Panc1 (cell line): Measurements from ENCODE around the gene CMTM4. TPM values are rescaled to one million over a fixed set of nuclear protein-coding genes. Genes with fewer than 3 reads are reported as not detected.

Source experiments
- ATAC-seq: fragments of 200-7000 bp; cut with Tn5 transposase; 2 replicates; pipeline ENCODE4 v1.9.1; 2020; ENCODE audit warnings: mild to moderate bottlenecking, moderate library complexity
- BruUV-seq: library from RNA; stranded (reverse); fragments of 400-500 nt; replicated peaks from 2 replicates; lab custom pipeline; 2021; lab: Mats Ljungman, UMichigan
- CTCF ChIA-PET: fragments of 300-600 bp; sonication (Branson Sonifier 250); formaldehyde crosslinking; loops from one replicate; lab custom pipeline; 2022; ENCODE audit warnings: antibody characterized with exemption; lab: Charles Lee
- POLR2A ChIA-PET: fragments of 300-600 bp; sonication (Branson Sonifier 250); formaldehyde crosslinking; loops from one replicate; lab custom pipeline; 2022; ENCODE audit warnings: antibody characterized with exemption; lab: Charles Lee
- DNase-seq: peaks from one replicate; pipeline ENCODE4 v3.0.0-alpha.2; 2010; ENCODE audit warnings: low read depth, low spot score
- H3K27ac ChIP-seq: 2 replicates; pipeline ENCODE4 v1.5.1; 2011; ENCODE audit warnings: mild to moderate bottlenecking, low read length, inconsistent platforms
- H3K27me3 ChIP-seq: fragments of 200-500 bp; sonication (Bioruptor generic); 2 replicates; pipeline ENCODE4 v1.6.0; 2014; ENCODE audit warnings: low read length, inconsistent platforms; ENCODE audit not compliant: control insufficient read depth, insufficient read depth
- H3K36me3 ChIP-seq: fragments of 200-500 bp; sonication (Bioruptor generic); 2 replicates; pipeline ENCODE4 v1.5.1; 2014; ENCODE audit warnings: inconsistent platforms, mild to moderate bottlenecking, low read length, moderate library complexity; ENCODE audit not compliant: control insufficient read depth, insufficient read depth
- H3K4me1 ChIP-seq: 2 replicates; pipeline ENCODE4 v1.5.1; 2011; ENCODE audit warnings: inconsistent platforms, mild to moderate bottlenecking, low read length, moderate library complexity; ENCODE audit not compliant: control insufficient read depth, insufficient read depth
- H3K4me3 ChIP-seq, 2 experiments: 2 replicates each; pipeline ENCODE4 v1.5.1; 2011 to 2012; ENCODE audit warnings: low read depth in 2 of 2, low read length in 2 of 2, mild to moderate bottlenecking in 2 of 2, inconsistent platforms in 1 of 2, moderate library complexity in 1 of 2
- H3K9me3 ChIP-seq: fragments of 200-500 bp; sonication (Bioruptor generic); 2 replicates; pipeline ENCODE4 v1.5.1; 2014; ENCODE audit warnings: low read depth, mild to moderate bottlenecking, inconsistent platforms, low read length, moderate library complexity; ENCODE audit not compliant: control insufficient read depth, insufficient read depth
- POLR2AphosphoS5 ChIP-seq: IDR thresholded peaks from 2 replicates; pipeline ENCODE4 v1.6.1; 2012; ENCODE audit warnings: mild to moderate bottlenecking, low read depth, low read length, moderate library complexity
- SIN3A ChIP-seq: IDR thresholded peaks from 2 replicates; pipeline ENCODE4 v1.6.1; 2012; ENCODE audit warnings: low read depth, mild to moderate bottlenecking, low read length, moderate library complexity, borderline replicate concordance; ENCODE audit not compliant: insufficient read depth
- TCF7L2 ChIP-seq: IDR thresholded peaks from 2 replicates; pipeline ENCODE4 v1.6.1; 2011; ENCODE audit warnings: mild to moderate bottlenecking, low read depth, low read length, inconsistent platforms
- in situ Hi-C: cut with HindIII; loops from 2 replicates; pipeline ENCODE4 v1.10.0; 2016; ENCODE audit warnings: low sequenced_read_pairs, low pct_unique_long_range_greater_than_20kb
- intact Hi-C: fragments of 100-400 bp; cut with micrococcal nuclease; formaldehyde crosslinking; loops from one replicate; pipeline ENCODE4 v1.10.0; 2022; ENCODE audit not compliant: unreplicated experiment
- total RNA-seq: library from RNA; stranded (reverse); gene quantifications from one replicate; pipeline ENCODE4 v1.2.1, GENCODE V29; 2021; ENCODE audit not compliant: unreplicated experiment
- TF ChIP-seq, protein P1 (sequence below): fragments of 450-650 bp; IDR thresholded peaks from 2 replicates; pipeline ENCODE4 v1.5.1; 2017; ENCODE audit warnings: mild to moderate bottlenecking
- TF ChIP-seq, protein P2 (sequence below), 2 experiments: IDR thresholded peaks; 2 replicates each; pipeline ENCODE4 v1.6.1; 2011 to 2012; ENCODE audit warnings: low read depth in 2 of 2, control low read depth in 1 of 2, low read length in 1 of 2, mild to moderate bottlenecking in 1 of 2, moderate library complexity in 1 of 2; ENCODE audit not compliant: insufficient read depth in 1 of 2

Gene CMTM4
- total RNA-seq, 1 experiment from 2014 or later: 51.9 TPM

DNA sequence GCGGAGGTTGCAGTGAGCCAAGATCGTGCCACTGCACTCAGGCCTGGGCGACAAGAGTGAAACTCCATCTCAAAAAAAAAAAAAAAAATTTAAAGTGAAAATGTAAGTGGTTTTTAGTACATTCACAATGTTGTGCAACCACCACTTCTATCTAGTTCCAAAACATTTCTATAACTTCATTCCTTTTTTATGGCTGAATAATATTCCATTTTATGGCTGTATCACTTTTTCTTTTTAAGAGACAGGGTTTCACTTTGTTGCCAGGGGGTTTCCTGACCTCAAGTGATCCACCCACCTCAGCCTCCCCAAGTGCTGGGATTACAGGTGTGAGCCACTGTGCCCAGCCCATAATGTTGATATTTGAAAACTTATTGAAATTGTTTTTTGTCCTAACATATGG, 103.7 kb downstream of the CMTM4 start:
- ATAC-seq (no peak), DNase-seq (no peak)
- Histone ChIP-seq H3K4me3 (no peak overlapping the region), H3K36me3 (no peaks in the 10 kb centered on the region), H3K27ac (no peak overlapping the region), H3K27me3 (no peaks in the 10 kb centered on the region), H3K9me3 (no peaks in the 10 kb centered on the region), H3K4me1 (no peaks in the 10 kb centered on the region)
- no TSS peak for BruUV-seq
- POLR2A ChIA-PET: no interaction called here
- CTCF ChIA-PET: no interaction called here
- TF ChIP-seq SIN3A (no peak), POLR2AphosphoS5 (no peak), TCF7L2 (no peak)
- TF ChIP-seq, protein P1, sequence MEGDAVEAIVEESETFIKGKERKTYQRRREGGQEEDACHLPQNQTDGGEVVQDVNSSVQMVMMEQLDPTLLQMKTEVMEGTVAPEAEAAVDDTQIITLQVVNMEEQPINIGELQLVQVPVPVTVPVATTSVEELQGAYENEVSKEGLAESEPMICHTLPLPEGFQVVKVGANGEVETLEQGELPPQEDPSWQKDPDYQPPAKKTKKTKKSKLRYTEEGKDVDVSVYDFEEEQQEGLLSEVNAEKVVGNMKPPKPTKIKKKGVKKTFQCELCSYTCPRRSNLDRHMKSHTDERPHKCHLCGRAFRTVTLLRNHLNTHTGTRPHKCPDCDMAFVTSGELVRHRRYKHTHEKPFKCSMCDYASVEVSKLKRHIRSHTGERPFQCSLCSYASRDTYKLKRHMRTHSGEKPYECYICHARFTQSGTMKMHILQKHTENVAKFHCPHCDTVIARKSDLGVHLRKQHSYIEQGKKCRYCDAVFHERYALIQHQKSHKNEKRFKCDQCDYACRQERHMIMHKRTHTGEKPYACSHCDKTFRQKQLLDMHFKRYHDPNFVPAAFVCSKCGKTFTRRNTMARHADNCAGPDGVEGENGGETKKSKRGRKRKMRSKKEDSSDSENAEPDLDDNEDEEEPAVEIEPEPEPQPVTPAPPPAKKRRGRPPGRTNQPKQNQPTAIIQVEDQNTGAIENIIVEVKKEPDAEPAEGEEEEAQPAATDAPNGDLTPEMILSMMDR: no peak
- TF ChIP-seq, protein P2, sequence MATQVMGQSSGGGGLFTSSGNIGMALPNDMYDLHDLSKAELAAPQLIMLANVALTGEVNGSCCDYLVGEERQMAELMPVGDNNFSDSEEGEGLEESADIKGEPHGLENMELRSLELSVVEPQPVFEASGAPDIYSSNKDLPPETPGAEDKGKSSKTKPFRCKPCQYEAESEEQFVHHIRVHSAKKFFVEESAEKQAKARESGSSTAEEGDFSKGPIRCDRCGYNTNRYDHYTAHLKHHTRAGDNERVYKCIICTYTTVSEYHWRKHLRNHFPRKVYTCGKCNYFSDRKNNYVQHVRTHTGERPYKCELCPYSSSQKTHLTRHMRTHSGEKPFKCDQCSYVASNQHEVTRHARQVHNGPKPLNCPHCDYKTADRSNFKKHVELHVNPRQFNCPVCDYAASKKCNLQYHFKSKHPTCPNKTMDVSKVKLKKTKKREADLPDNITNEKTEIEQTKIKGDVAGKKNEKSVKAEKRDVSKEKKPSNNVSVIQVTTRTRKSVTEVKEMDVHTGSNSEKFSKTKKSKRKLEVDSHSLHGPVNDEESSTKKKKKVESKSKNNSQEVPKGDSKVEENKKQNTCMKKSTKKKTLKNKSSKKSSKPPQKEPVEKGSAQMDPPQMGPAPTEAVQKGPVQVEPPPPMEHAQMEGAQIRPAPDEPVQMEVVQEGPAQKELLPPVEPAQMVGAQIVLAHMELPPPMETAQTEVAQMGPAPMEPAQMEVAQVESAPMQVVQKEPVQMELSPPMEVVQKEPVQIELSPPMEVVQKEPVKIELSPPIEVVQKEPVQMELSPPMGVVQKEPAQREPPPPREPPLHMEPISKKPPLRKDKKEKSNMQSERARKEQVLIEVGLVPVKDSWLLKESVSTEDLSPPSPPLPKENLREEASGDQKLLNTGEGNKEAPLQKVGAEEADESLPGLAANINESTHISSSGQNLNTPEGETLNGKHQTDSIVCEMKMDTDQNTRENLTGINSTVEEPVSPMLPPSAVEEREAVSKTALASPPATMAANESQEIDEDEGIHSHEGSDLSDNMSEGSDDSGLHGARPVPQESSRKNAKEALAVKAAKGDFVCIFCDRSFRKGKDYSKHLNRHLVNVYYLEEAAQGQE (IDR thresholded peaks at IDR 0.05; ENCODE audit: insufficient read depth in 1 of 2, low read depth in 2 of 2, low read length in 1 of 2): no peak
- intact Hi-C loops: no loop called here
- in situ Hi-C loops: no loop called here

DNA sequence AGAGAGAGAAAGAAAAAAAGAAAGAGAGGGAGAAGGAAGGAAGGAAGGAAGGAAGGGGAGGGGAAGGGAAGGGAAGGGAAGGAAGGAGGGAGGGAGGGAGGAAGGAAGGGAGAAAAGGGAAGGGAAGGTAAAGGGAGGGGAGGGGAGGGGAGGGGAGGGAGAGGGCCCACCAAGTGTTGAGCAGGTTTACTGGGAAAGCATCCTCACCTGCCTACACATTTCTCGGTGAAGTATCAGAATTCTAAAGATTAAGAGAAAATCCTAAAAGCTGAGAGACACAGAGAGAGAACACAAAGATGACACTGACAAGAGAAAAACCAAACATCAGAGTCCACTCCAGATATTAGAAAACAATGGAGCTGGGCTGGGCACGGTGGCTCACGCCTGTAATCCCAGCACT, 104.3 kb downstream of the CMTM4 start:
- in situ Hi-C loops (no loop called here), intact Hi-C loops (no loop called here)
- no peak overlapping the region for H3K4me3 ChIP-seq
- ATAC-seq (no peak), DNase-seq (no peak)
- POLR2A ChIA-PET: no interaction called here
- no peaks in the 10 kb centered on the region for H3K4me1 ChIP-seq
- TF ChIP-seq TCF7L2 (no peak), POLR2AphosphoS5 (no peak), SIN3A (no peak)
- TF ChIP-seq, protein P1: no peak
- TF ChIP-seq, protein P2 (IDR thresholded peaks at IDR 0.05; ENCODE audit: insufficient read depth in 1 of 2, low read depth in 2 of 2, low read length in 1 of 2): no peak
- H3K27ac ChIP-seq: no peak overlapping the region
- CTCF ChIA-PET: no interaction called here
- no TSS peak for BruUV-seq
- no peaks in the 10 kb centered on the region for H3K36me3 ChIP-seq
- no peaks in the 10 kb centered on the region for H3K9me3 ChIP-seq
- no peaks in the 10 kb centered on the region for H3K27me3 ChIP-seq
